ENCODE measurements around the gene LMNA.
A peak's percentile ranks its signal among the peaks of the same experiment; 100 is the strongest.
"Not testable (repeated sequence)": the region's sequence is repeated elsewhere in the genome, so short reads cannot be mapped to it uniquely, and the experiment has no call there.

Gene LMNA

DNA sequence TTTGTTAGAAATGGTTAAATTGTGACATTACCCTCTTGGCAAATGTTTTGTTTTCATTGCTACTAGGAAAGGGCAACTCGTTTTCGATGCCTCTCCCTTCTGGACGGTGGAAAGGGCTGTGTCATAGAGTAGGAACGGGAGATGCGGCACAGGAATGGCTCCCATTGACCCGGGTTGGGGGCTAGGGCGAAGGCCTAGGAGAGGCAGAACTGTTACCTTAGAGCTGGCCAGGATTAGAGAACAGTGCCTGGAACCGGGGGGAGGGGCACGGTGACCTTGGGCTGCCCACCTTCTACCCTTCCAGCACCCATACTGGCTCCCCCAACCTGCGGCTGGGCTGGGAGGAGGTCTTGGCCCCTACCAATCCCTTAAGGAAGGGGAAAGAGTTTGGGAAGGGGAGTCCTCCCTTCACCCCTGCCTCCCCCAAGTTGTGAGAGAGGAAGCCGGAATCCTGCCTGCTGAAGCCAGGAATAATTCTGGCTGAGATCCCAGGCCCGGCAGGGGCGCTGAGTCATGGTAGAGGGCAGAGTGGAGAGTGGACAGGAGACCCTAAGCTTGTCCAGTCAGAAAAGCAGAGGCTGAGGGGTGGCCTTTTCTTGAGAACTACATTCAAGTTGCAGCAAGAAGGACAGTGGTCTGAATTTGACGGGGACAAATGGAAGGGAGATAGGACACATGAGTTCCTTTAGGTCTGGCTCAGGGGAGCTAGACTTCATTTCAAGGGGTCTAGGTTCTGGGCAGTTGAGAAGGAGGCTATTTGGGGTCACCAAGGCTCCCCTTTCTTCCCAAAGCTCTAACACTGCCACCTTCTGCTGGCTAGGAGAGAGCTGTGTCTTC, 8.2 kb downstream of the LMNA start:
- DNase-seq = peak; percentile 31 to 69 (median 57)

DNA sequence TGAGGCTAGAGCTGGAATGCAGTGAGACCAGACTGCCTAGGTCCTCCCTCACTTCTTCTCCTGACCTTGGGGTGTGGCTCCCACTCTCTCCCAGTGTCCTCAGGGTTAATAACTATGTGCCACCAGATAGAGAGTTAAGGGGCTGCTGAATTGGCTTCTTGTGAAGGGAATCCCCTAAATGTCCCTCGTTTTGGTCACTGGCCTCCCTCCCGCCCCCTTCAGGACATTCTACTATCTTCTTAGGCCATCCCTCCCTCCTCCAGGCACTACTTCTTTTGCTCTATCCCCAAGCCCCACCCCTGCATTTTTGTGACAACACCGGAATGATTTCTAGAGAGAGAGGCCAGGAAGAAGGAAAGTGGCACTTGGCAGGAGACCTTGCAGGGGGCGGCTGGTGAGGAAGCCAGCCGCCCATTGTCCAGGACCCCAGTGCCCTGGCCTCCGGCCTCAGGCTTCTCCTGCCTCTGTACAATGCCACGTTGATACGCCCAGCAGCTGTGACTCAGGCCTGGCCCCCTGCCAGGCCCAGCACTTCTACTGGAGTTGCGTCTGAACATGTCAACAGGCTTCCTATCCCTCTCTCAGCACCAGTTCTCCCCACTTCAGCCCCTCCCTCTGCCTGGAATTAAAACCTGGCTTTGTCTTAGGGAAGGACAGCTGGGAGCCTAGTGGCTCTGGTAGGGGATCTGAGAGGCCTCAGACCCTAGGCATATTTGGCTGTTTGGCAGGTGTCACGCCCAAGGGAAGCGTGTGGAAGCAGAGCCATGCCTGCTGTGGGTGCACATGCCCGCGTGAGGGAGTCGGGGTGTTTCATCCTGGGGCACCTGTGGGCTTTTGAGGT, 9.1 kb downstream of the LMNA start:
- peak; percentile 92 to 95 (median 93) for DNase-seq

DNA sequence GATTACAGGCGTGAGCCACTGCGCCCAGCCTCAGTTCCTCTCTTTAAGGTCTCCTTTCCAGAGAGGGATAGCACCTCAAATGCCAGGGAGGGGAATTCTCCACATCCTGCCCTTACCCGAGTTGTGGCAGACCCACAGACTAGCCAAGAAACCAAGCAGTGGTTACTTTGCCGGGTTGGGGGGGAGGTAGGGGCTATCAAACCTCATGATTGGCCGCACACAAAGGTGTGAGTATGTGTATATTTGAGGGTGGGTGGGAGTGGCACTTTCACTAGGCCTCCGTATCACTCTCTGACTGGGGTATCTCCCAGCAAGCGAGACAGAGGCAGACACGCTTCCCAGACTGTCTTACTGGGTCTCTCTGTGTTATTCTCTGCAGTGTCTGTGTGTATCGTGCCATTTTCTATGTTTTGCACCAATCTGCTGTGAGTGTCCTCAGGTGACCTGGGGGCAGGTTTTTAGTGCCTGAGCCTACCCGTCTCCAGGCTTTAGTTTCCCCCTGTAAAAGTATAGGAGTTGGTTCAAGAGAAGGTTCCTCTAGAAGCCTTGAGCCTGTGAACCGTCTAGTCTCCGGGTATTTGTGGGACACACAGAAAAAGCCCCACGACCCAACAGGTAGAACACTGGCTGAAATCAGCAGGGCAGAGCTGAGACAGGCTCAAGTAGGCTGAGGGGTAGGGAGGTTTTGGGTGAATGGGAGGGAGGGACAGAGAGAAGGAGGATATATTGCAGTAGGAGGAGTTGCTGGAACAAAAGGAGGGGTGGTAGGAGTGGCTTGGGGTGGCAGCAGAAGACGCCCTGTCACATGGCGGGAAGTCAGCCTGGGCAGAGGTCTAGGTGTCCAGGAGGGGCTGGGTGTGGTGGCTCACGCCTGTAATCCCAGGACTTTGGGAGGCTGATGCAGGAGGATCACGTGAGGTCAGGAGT, 10.3 kb downstream of the LMNA start:
- peak in 2 of 3 donors; percentile 35 to 49 for DNase-seq

- not testable (repeated sequence) for DNase-seq
Observed at GRCh38 chr1:156125544-156125943, 11.0 kb downstream of the LMNA start.

GRCh38 chr1:156126043-156126629, 11.6 kb downstream of the LMNA start:
- DNase-seq = peak; percentile 89 to 95 (median 93)

DNA sequence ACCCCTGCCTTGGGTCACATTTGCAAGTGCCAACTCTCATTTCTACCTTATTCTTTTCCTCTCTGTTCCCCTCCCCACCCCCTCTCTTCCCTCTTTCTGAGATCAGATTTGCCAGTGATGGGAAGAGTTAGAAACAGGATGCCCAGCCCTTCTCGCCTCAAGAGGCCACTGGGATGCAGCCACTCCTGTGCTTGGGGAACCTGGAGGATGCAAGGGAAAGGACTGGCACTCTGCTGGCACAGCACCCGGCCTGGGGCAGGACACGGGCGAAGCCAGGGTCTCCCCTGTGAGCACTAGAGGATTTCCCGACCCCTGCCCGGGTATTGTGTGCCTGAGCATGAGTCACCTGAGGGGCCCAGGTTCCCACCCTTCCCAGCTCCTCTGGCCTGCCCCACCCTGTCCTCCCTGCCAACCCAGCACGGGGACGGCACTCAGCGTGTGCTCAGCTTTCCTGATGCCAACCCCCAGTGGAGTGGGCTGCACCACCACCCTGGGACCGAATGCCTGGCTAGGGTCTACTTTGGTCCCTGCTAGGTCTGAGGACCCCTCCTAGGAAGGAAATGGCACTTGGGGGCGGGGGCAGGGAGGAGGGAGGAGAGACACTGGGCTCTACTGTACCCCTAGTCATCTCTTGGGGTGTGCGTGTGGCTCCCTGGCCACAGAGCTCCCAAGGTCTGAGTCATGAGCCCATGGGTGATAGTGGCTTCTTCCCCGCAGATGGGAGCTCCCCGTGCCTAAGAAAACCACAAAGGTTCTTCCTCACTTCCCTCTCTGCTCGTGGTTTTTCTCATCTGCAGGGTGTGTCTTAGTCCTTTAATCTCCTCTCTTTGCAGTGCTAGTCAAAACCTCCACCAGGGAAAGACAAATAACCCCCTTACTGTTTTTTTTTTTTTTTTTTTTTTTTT, 12.4 kb downstream of the LMNA start:
- DNase-seq = peak; percentile 91 to 95 (median 94)

DNA sequence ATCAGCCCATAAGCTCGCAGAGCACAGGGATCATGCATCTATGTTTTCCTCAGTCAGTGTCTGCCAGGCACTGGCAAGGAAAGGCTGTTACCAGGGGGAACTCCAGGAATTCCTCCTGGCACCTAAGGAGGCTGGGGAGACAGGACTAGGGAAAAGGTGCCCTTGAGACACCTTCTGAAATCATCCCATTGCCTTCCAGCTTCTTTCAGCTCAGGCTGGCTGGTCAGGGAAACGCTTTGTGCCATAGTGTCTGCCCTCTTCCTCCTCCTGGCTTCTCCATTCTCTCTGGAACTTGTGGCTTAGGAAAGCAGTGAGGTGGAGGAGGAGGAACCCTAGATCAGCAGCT, 13.8 kb downstream of the LMNA start:
- no peak for DNase-seq

- DNase-seq = peak; percentile 45 to 59 (median 50)
Observed at GRCh38 chr1:156128654-156129597, 14.4 kb downstream of the LMNA start.

GRCh38 chr1:156129687-156130577, 15.4 kb downstream of the LMNA start:
- DNase-seq = peak; percentile 86 to 87 (median 87)

DNA sequence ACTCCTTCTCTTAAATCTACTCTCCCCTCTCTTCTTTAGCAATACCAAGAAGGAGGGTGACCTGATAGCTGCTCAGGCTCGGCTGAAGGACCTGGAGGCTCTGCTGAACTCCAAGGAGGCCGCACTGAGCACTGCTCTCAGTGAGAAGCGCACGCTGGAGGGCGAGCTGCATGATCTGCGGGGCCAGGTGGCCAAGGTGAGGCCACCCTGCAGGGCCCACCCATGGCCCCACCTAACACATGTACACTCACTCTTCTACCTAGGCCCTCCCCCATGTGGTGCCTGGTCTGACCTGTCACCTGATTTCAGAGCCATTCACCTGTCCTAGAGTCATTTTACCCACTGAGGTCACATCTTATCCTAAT, 16.0 kb downstream of the LMNA start:
- no peak for DNase-seq

DNA sequence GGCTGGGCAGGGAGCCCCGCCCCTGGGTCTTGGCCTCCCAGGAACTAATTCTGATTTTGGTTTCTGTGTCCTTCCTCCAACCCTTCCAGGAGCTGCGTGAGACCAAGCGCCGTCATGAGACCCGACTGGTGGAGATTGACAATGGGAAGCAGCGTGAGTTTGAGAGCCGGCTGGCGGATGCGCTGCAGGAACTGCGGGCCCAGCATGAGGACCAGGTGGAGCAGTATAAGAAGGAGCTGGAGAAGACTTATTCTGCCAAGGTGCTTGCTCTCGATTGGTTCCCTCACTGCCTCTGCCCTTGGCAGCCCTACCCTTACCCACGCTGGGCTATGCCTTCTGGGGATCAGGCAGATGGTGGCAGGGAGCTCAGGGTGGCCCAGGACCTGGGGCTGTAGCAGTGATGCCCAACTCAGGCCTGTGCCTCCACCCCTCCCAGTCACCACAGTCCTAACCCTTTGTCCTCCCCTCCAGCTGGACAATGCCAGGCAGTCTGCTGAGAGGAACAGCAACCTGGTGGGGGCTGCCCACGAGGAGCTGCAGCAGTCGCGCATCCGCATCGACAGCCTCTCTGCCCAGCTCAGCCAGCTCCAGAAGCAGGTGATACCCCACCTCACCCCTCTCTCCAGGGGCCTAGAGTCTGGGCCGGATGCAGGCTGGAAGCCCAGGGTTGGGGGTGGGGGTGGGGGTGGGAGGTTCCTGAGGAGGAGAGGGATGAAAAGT, 20.4 kb downstream of the LMNA start:
- DNase-seq = no peak

GRCh38 chr1:156135930-156136871, 21.7 kb downstream of the LMNA start:
- no peak for DNase-seq

DNA sequence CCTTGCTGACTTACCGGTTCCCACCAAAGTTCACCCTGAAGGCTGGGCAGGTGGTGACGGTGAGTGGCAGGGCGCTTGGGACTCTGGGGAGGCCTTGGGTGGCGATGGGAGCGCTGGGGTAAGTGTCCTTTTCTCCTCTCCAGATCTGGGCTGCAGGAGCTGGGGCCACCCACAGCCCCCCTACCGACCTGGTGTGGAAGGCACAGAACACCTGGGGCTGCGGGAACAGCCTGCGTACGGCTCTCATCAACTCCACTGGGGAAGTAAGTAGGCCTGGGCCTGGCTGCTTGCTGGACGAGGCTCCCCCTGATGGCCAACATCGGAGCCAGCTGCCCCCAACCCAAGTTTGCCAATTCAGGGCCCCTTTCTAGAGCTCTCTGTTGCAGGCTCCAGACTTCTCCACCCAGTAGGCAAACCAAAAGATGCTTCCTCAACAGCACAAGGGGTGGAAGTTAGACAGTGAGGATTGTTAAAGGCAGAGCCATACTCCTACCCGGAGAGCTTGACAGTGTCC, 22.5 kb downstream of the LMNA start:
- DNase-seq = no peak

DNA sequence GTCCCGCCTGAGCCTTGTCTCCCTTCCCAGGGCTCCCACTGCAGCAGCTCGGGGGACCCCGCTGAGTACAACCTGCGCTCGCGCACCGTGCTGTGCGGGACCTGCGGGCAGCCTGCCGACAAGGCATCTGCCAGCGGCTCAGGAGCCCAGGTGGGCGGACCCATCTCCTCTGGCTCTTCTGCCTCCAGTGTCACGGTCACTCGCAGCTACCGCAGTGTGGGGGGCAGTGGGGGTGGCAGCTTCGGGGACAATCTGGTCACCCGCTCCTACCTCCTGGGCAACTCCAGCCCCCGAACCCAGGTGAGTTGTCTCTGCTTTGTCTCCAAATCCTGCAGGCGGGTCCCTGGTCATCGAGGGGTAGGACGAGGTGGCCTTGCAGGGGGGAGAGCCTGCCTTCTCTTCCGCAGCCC, 24.0 kb downstream of the LMNA start:
- no peak for DNase-seq

DNA sequence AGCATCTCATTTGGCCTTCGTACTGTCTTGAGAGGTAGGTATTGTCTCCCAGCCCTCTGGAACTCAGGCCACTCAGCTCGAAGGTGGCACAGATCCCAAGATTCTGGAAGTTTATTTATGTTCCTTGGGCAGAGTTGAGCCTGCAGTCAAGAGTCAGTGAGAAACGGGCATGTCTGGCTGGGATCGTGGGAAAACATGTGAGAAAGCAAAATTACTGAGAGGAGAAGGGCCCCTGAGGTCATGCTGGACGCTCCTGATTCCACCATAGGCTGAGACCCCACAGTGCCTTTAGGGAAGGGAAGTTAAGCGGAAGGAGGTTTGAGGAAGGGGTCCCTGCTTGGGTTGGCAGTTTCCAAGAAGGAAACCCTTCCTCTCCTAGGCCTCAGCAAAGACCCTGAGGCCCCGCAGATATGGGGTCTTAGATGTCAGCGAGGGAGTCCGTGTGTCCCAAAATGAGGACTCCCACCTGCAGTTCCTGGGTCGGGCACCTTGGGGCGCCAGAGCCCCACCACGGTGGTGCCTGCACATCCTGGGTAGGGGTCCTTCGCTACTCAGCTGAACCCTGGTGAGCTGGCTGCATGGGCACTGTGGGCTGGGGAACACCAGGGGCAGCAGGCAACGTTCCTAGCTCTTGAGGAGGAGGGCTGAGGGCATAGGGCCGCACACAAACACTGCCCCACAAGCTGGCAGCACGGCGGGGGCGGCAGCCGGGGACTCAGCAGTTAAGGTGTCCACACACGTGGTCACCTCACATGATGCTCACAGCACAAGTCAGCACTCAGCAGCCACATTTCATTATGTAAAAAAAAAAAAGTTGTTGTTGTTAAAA, 26.6 kb downstream of the LMNA start:
- DNase-seq = no peak

Data from suppressor macrophage treated with lipopolysaccharide for 1 hour (primary cell).